HepG2 (cell line): ENCODE results near the gene HSPA1A. TPM values are rescaled to one million over a fixed set of nuclear protein-coding genes. Genes with fewer than 3 reads are reported as not detected.

Source experiments
- CHD2 ChIP-seq: IDR thresholded peaks from 2 replicates; pipeline ENCODE4 v1.6.1; 2011; ENCODE audit warnings: low read depth, low read length, improper control_type of control experiment
- FOXP1 ChIP-seq, 2 experiments: fragments of 450-650 bp in 1 of 2; IDR thresholded peaks; 2 replicates each; pipeline ENCODE4 v1.6.1; 2017 to 2018; ENCODE audit warnings: antibody characterized with exemption in 1 of 2
- GABPB1 ChIP-seq: IDR thresholded peaks from 2 replicates; pipeline ENCODE4 v1.6.1; 2016; ENCODE audit warnings: mild to moderate bottlenecking, missing genetic modification reagents, moderate library complexity, missing compliant biosample characterization
- MAFK ChIP-seq, 2 experiments: IDR thresholded peaks in 1 of 2; conservative IDR thresholded peaks in 1 of 2; 2 replicates each; pipeline ENCODE4 v1.6.1; 2011; ENCODE audit warnings: improper control_type of control experiment in 2 of 2, low read length in 2 of 2
- MIXL1 ChIP-seq: IDR thresholded peaks from 2 replicates; pipeline ENCODE4 v1.6.1; 2016
- XRCC5 ChIP-seq: fragments of 200-400 bp; formaldehyde crosslinking; optimal IDR thresholded peaks from 2 replicates; pipeline ENCODE3; 2017; ENCODE audit warnings: mild to moderate bottlenecking, low read length
- ZNF44 ChIP-seq: sonication (generic); formaldehyde crosslinking; IDR thresholded peaks from 2 replicates; pipeline ENCODE4 v1.5.1; 2020; ENCODE audit warnings: mild to moderate bottlenecking, missing genetic modification reagents
- ZNF788 ChIP-seq: sonication (generic); formaldehyde crosslinking; IDR thresholded peaks from 2 replicates; pipeline ENCODE4 v1.5.0; 2020; ENCODE audit warnings: mild to moderate bottlenecking, missing genetic modification reagents, borderline replicate concordance
- polyA plus RNA-seq, 8 experiments: library from polyadenylated mRNA; depleted of rRNA in 3 of 8; stranded (reverse) in 7 of 8; unstranded in 1 of 8; fragments of >200 nt; fragmentation: Illumina TruSeq in 4 of 8; extraction: Trizol in 4 of 8; gene quantifications; 2 replicates each; pipeline versions ENCODE4 v1.2.1 to v1.2.3, GENCODE V29; 2011 to 2016; ENCODE audit warnings: low read depth in 4 of 8, missing spikeins in 1 of 8, mixed read lengths in 1 of 8; ENCODE audit not compliant: insufficient read depth in 1 of 8
- total RNA-seq, 5 experiments: library from RNA; depleted of rRNA; stranded (reverse); fragments of >200 nt; fragmentation: Illumina TruSeq; extraction: Trizol; gene quantifications; 2 replicates each; pipeline ENCODE4 v1.2.3, GENCODE V29; 2016; ENCODE audit warnings: low read depth in 1 of 5
- TF ChIP-seq, protein P1 (sequence below): sonication (generic); formaldehyde crosslinking; IDR thresholded peaks from 2 replicates; pipeline ENCODE4 v1.5.1; 2020; ENCODE audit warnings: mild to moderate bottlenecking, missing genetic modification reagents, borderline replicate concordance
- TF ChIP-seq, protein P2 (sequence below): sonication (generic); formaldehyde crosslinking; IDR thresholded peaks from 2 replicates; pipeline ENCODE4 v1.4.0; 2020; ENCODE audit warnings: mild to moderate bottlenecking, missing genetic modification reagents
- TF ChIP-seq, protein P3 (sequence below): sonication (generic); formaldehyde crosslinking; IDR thresholded peaks from 2 replicates; pipeline ENCODE4 v1.4.0; 2020; ENCODE audit warnings: missing genetic modification reagents
- TF ChIP-seq, protein P4 (sequence below): sonication (generic); formaldehyde crosslinking; IDR thresholded peaks from 2 replicates; pipeline ENCODE4 v1.8.0; 2022; ENCODE audit warnings: missing genetic modification reagents, mild to moderate bottlenecking, borderline replicate concordance
- TF ChIP-seq, protein P5 (sequence below), 2 experiments: IDR thresholded peaks; 2 replicates each; pipeline ENCODE4 v1.6.1; 2011 to 2012; ENCODE audit warnings: low read length in 2 of 2, borderline replicate concordance in 1 of 2, low read depth in 1 of 2, mild to moderate bottlenecking in 1 of 2, moderate library complexity in 1 of 2

Gene HSPA1A
- total and polyA plus RNA-seq, 2 of the 13 experiments (the other 11 are each of a cell fraction or from before 2014, with no cell fraction given), result 44.5 to 85.0 TPM

DNA sequence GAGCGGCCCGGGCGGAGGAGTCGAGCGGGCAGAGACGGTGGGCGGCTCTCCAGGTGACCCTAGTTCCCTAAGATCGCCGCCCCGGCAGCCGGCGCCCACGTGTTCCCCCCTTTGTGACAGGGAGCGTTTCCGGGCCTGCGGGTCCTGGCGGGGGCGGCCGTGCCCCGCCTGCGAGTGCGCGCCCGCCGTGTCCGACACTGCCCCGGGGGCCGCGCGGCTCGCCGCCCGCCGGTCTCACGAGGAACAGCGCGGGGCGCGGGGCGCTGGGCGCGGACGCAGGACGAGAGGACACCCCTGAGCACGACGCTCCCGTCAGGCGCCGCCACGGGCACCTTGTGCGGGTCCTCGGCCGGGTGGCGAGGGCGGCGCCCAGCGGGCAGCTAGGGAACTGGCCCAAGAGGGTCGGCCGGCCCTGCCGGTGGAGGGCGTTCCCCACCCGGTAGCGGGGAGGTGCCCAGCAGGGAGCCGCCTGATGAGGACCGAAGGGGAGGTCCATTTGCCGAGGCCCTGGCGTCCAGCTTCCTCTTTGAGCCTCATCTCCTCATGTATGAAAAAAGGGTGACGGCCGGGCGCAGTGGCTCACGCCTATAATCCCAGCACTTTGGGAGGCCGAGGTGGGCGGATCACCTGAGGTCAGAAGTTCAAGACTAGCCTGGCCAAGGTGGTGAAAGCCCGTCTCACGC, 19.6 kb upstream of the HSPA1A start, which contains the start of gene VARS1 (continued):
- TF ChIP-seq, protein P1, sequence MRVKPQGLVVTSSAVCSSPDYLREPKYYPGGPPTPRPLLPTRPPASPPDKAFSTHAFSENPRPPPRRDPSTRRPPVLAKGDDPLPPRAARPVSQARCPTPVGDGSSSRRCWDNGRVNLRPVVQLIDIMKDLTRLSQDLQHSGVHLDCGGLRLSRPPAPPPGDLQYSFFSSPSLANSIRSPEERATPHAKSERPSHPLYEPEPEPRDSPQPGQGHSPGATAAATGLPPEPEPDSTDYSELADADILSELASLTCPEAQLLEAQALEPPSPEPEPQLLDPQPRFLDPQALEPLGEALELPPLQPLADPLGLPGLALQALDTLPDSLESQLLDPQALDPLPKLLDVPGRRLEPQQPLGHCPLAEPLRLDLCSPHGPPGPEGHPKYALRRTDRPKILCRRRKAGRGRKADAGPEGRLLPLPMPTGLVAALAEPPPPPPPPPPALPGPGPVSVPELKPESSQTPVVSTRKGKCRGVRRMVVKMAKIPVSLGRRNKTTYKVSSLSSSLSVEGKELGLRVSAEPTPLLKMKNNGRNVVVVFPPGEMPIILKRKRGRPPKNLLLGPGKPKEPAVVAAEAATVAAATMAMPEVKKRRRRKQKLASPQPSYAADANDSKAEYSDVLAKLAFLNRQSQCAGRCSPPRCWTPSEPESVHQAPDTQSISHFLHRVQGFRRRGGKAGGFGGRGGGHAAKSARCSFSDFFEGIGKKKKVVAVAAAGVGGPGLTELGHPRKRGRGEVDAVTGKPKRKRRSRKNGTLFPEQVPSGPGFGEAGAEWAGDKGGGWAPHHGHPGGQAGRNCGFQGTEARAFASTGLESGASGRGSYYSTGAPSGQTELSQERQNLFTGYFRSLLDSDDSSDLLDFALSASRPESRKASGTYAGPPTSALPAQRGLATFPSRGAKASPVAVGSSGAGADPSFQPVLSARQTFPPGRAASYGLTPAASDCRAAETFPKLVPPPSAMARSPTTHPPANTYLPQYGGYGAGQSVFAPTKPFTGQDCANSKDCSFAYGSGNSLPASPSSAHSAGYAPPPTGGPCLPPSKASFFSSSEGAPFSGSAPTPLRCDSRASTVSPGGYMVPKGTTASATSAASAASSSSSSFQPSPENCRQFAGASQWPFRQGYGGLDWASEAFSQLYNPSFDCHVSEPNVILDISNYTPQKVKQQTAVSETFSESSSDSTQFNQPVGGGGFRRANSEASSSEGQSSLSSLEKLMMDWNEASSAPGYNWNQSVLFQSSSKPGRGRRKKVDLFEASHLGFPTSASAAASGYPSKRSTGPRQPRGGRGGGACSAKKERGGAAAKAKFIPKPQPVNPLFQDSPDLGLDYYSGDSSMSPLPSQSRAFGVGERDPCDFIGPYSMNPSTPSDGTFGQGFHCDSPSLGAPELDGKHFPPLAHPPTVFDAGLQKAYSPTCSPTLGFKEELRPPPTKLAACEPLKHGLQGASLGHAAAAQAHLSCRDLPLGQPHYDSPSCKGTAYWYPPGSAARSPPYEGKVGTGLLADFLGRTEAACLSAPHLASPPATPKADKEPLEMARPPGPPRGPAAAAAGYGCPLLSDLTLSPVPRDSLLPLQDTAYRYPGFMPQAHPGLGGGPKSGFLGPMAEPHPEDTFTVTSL, result no peak
- TF ChIP-seq, protein P2, sequence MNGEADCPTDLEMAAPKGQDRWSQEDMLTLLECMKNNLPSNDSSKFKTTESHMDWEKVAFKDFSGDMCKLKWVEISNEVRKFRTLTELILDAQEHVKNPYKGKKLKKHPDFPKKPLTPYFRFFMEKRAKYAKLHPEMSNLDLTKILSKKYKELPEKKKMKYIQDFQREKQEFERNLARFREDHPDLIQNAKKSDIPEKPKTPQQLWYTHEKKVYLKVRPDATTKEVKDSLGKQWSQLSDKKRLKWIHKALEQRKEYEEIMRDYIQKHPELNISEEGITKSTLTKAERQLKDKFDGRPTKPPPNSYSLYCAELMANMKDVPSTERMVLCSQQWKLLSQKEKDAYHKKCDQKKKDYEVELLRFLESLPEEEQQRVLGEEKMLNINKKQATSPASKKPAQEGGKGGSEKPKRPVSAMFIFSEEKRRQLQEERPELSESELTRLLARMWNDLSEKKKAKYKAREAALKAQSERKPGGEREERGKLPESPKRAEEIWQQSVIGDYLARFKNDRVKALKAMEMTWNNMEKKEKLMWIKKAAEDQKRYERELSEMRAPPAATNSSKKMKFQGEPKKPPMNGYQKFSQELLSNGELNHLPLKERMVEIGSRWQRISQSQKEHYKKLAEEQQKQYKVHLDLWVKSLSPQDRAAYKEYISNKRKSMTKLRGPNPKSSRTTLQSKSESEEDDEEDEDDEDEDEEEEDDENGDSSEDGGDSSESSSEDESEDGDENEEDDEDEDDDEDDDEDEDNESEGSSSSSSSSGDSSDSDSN (CRISPR knock-in tag), result peak; percentile 85
- TF ChIP-seq, protein P3, sequence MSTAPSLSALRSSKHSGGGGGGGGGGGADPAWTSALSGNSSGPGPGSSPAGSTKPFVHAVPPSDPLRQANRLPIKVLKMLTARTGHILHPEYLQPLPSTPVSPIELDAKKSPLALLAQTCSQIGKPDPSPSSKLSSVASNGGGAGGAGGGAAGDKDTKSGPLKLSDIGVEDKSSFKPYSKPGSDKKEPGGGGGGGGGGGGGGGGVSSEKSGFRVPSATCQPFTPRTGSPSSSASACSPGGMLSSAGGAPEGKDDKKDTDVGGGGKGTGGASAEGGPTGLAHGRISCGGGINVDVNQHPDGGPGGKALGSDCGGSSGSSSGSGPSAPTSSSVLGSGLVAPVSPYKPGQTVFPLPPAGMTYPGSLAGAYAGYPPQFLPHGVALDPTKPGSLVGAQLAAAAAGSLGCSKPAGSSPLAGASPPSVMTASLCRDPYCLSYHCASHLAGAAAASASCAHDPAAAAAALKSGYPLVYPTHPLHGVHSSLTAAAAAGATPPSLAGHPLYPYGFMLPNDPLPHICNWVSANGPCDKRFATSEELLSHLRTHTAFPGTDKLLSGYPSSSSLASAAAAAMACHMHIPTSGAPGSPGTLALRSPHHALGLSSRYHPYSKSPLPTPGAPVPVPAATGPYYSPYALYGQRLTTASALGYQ (CRISPR knock-in tag), result peak; percentile 77
- no peak; the same call in 1 of the 2 replicates for TF ChIP-seq ZNF788 (CRISPR knock-in tag)
- TF ChIP-seq CHD2, result 0 out of 2 replicates have a peak, but pooled peaks have one; percentile 9
- TF ChIP-seq MIXL1 (CRISPR knock-in tag), result peak; percentile 67; the same call in 1 of the 2 replicates
- TF ChIP-seq GABPB1 (CRISPR knock-in tag), result peak; percentile 92
- TF ChIP-seq XRCC5, result peak; percentile 96
- TF ChIP-seq, protein P4, sequence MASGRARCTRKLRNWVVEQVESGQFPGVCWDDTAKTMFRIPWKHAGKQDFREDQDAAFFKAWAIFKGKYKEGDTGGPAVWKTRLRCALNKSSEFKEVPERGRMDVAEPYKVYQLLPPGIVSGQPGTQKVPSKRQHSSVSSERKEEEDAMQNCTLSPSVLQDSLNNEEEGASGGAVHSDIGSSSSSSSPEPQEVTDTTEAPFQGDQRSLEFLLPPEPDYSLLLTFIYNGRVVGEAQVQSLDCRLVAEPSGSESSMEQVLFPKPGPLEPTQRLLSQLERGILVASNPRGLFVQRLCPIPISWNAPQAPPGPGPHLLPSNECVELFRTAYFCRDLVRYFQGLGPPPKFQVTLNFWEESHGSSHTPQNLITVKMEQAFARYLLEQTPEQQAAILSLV (CRISPR knock-in tag), result no peak; the same call in 1 of the 2 replicates
- peak; percentile 56; the same call in 1 of the 2 replicates for TF ChIP-seq ZNF44 (CRISPR knock-in tag)
- TF ChIP-seq, protein P5, sequence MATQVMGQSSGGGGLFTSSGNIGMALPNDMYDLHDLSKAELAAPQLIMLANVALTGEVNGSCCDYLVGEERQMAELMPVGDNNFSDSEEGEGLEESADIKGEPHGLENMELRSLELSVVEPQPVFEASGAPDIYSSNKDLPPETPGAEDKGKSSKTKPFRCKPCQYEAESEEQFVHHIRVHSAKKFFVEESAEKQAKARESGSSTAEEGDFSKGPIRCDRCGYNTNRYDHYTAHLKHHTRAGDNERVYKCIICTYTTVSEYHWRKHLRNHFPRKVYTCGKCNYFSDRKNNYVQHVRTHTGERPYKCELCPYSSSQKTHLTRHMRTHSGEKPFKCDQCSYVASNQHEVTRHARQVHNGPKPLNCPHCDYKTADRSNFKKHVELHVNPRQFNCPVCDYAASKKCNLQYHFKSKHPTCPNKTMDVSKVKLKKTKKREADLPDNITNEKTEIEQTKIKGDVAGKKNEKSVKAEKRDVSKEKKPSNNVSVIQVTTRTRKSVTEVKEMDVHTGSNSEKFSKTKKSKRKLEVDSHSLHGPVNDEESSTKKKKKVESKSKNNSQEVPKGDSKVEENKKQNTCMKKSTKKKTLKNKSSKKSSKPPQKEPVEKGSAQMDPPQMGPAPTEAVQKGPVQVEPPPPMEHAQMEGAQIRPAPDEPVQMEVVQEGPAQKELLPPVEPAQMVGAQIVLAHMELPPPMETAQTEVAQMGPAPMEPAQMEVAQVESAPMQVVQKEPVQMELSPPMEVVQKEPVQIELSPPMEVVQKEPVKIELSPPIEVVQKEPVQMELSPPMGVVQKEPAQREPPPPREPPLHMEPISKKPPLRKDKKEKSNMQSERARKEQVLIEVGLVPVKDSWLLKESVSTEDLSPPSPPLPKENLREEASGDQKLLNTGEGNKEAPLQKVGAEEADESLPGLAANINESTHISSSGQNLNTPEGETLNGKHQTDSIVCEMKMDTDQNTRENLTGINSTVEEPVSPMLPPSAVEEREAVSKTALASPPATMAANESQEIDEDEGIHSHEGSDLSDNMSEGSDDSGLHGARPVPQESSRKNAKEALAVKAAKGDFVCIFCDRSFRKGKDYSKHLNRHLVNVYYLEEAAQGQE (IDR thresholded peaks at IDR 0.05; ENCODE audit: borderline replicate concordance in 1 of 2, low read depth in 1 of 2, low read length in 2 of 2), result no peak
- TF ChIP-seq MAFK (conservative IDR thresholded peaks at IDR 0.05 in 1 of 2, IDR thresholded peaks at IDR 0.05 in 1 of 2; ENCODE audit: low read length in 2 of 2), result no peak
- no peak for TF ChIP-seq FOXP1 (IDR thresholded peaks at IDR 0.05)
- 0 out of 2 replicates have a peak, but pooled peaks have one; percentile 10 for TF ChIP-seq FOXP1 (CRISPR knock-in tag; IDR thresholded peaks at IDR 0.05)
